ENCODE results near the gene COBLL1.

COBLL1 gene

GRCh38 chr2:164655750-164656149 lies 185.9 kb downstream of the COBLL1 start:
- FAIRE-seq, result no peak
- no peak for DNase-seq (ENCODE audit: extremely low spot score, insufficient read length, low read depth)

- FAIRE-seq (no peak), DNase-seq (ENCODE audit: extremely low spot score, insufficient read length, low read depth) (no peak)
Observed at GRCh38 chr2:164655336-164655735, 186.3 kb downstream of the COBLL1 start.

DNA sequence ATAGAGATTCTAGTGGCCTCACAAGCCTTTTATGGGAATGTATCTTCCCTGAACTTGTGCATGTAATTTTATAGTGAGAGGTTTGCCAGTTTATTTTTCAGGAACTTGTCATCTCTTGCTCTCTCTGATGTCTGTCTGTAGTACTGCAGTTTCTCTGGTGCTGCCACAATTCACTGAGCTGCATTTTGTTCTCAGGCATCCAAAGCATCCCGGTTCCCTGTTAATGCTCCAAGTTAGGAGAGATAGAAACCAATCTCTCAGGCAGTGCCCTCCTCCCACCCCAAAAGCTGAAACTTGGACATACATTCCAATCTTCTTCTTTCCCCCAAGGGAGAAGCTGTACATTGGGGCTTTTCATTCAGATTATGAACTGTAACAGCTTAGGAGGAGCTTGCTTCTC lies 190.3 kb downstream of the COBLL1 start:
- FAIRE-seq, result no peak

GRCh38 chr2:164644036-164644700 lies 197.5 kb downstream of the COBLL1 start:
- DNase-seq (ENCODE audit: extremely low spot score, insufficient read length, low read depth), result no peak
- FAIRE-seq, result no peak

More for the DNA sequence above, 190.3 kb downstream of the COBLL1 start:
- no peak for DNase-seq (ENCODE audit: extremely low spot score, insufficient read length, low read depth)

GRCh38 chr2:164642946-164643555 lies 198.6 kb downstream of the COBLL1 start:
- FAIRE-seq (no peak), DNase-seq (ENCODE audit: extremely low spot score, insufficient read length, low read depth) (no peak)

DNA sequence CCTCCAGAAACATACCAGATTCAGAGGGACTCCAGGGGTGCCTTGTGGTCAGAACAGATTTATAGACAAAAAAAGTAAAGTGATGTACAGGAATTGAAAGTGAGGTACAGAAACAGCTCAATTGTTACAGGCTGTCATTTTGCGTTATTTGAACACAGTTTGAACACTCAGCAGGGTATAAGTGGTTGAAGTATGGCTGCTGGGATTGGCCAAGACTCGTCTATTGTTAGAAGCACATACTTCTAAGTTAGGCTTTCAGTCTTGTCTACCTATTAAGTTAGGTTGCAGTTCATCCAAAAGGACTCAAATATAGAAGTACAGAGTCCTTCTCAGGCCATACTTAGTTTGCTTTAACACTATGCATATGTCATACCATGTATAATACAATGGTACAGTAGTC lies 199.4 kb downstream of the COBLL1 start:
- DNase-seq (ENCODE audit: extremely low spot score, insufficient read length, low read depth) (no peak), FAIRE-seq (no peak)

Data from GM18507 (cell line).